B cell (primary cell): Measurements from ENCODE around the gene ESRRA. TPM values are rescaled to one million over a fixed set of nuclear protein-coding genes. Genes with fewer than 3 reads are reported as not detected.

Source experiments
- ATAC-seq: fragments of 200-7000 bp; cut with Tn5 transposase; one replicate; pipeline ENCODE4 v1.10.0; 2021; ENCODE audit warnings: low read depth, mild to moderate bottlenecking, moderate number of reproducible peaks, moderate library complexity
- CTCF ChIA-PET: fragments of 350-600 bp; sonication (Branson Sonifier 250); formaldehyde crosslinking; loops from one replicate; lab custom pipeline; 2021; ENCODE audit warnings: antibody characterized with exemption, inconsistent platforms; lab: Charles Lee
- POLR2A ChIA-PET: fragments of 350-600 bp; sonication (Branson Sonifier 250); formaldehyde crosslinking; loops from one replicate; lab custom pipeline; 2021; ENCODE audit warnings: antibody characterized with exemption; lab: Charles Lee
- DNase-seq: peaks from one replicate; pipeline ENCODE4 v3.0.0; 2013
- H2AFZ ChIP-seq: 2 replicates; pipeline ENCODE4 v1.6.1; 2012; ENCODE audit warnings: mild to moderate bottlenecking, low read depth, low read length; ENCODE audit not compliant: insufficient read depth, poor library complexity, severe bottlenecking
- H3K27ac ChIP-seq, 2 donors: 1 replicate in 1 of 2; 2 replicates in 1 of 2; pipeline ENCODE4 v1.5.1; 2012 to 2013; ENCODE audit warnings: low read length in 2 of 2, mild to moderate bottlenecking in 2 of 2, moderate library complexity in 1 of 2
- H3K27me3 ChIP-seq, 4 experiments: fragments of 200-600 bp in 1 of 4; sonication (generic) in 1 of 4; replicated peaks in 1 of 4; 1 replicate in 2 of 4; 2 replicates in 2 of 4; pipeline versions ENCODE4 v1.6.1 to v1.7.0; 2013 to 2016; ENCODE audit warnings: low read length in 3 of 4, mild to moderate bottlenecking in 2 of 4, mixed read lengths in 1 of 4, moderate library complexity in 1 of 4; ENCODE audit not compliant: insufficient read depth in 4 of 4, control insufficient read depth in 3 of 4; ENCODE audit errors: control extremely low read depth in 1 of 4
- H3K36me3 ChIP-seq, 2 experiments: replicated peaks in 1 of 2; 1 replicate in 1 of 2; 2 replicates in 1 of 2; pipeline versions ENCODE4 v1.6.1 to v1.7.1; 2013; ENCODE audit warnings: low read length in 1 of 2; ENCODE audit not compliant: insufficient read depth in 2 of 2, control insufficient read depth in 1 of 2; ENCODE audit errors: control extremely low read depth in 1 of 2, extremely low read depth in 1 of 2
- H3K4me1 ChIP-seq, 2 donors: fragments of 200-600 bp in 1 of 2; sonication (generic) in 1 of 2; 1 replicate in 1 of 2; 2 replicates in 1 of 2; pipeline versions ENCODE4 v1.5.1 to v1.6.1; 2013 to 2017; ENCODE audit warnings: low read length in 2 of 2; ENCODE audit not compliant: control insufficient read depth in 2 of 2, insufficient read depth in 2 of 2
- H3K4me2 ChIP-seq: replicated peaks from 2 replicates; pipeline ENCODE3; 2012; ENCODE audit warnings: mild to moderate bottlenecking, low read depth, low read length; ENCODE audit not compliant: poor library complexity, severe bottlenecking
- H3K4me3 ChIP-seq, 5 experiments: fragments of 200-600 bp in 1 of 5; sonication (generic) in 1 of 5; 1 replicate in 3 of 5; 2 replicates in 2 of 5; pipeline versions ENCODE4 v1.5.1 to v1.7.0; 2011 to 2016; ENCODE audit warnings: low read length in 4 of 5, mild to moderate bottlenecking in 4 of 5, low read depth in 2 of 5, control low read depth in 1 of 5, moderate library complexity in 1 of 5; ENCODE audit not compliant: insufficient read depth in 1 of 5; ENCODE audit errors: control extremely low read depth in 1 of 5, extremely low read depth in 1 of 5
- H3K79me2 ChIP-seq: fragments of 200-600 bp; sonication (generic); one replicate; pipeline ENCODE4 v1.6.0; 2016; ENCODE audit warnings: low read length; ENCODE audit not compliant: control insufficient read depth, insufficient read depth
- H3K9ac ChIP-seq: fragments of 200-600 bp; sonication (generic); 2 replicates; pipeline ENCODE4 v1.6.1; 2017; ENCODE audit warnings: mild to moderate bottlenecking, low read length, moderate library complexity
- H3K9me3 ChIP-seq, 3 donors: one replicate each; pipeline versions ENCODE4 v1.6.1 to v1.7.1; 2013; ENCODE audit warnings: low read length in 2 of 3; ENCODE audit not compliant: control insufficient read depth in 2 of 3, insufficient read depth in 1 of 3; ENCODE audit errors: control extremely low read depth in 1 of 3
- H4K20me1 ChIP-seq: 2 replicates; pipeline ENCODE4 v1.6.0; 2012; ENCODE audit warnings: mild to moderate bottlenecking, low read length; ENCODE audit not compliant: insufficient read depth, control insufficient read depth, poor library complexity, severe bottlenecking
- H3K27ac Mint-ChIP-seq: one replicate; pipeline ENCODE4 v1.8.0; 2021; ENCODE audit warnings: mixed read lengths
- H3K27me3 Mint-ChIP-seq: one replicate; pipeline ENCODE4 v1.8.0; 2021; ENCODE audit warnings: mixed read lengths
- H3K4me1 Mint-ChIP-seq: one replicate; pipeline ENCODE4 v1.8.0; 2021; ENCODE audit warnings: mixed read lengths
- H3K4me3 Mint-ChIP-seq: one replicate; pipeline ENCODE4 v1.8.0; 2021; ENCODE audit warnings: mixed read lengths
- H3K9me3 Mint-ChIP-seq: one replicate; pipeline ENCODE4 v1.8.0; 2022; ENCODE audit warnings: mixed read lengths; ENCODE audit not compliant: insufficient read depth
- CTCF ChIP-seq: fragments of 200-600 bp; IDR thresholded peaks from one replicate; pipeline ENCODE4 v1.8.0; 2022; ENCODE audit warnings: antibody characterized with exemption, mild to moderate bottlenecking
- EZH2 ChIP-seq: IDR thresholded peaks from 2 replicates; pipeline ENCODE4 v1.6.1; 2012; ENCODE audit warnings: borderline replicate concordance, low read depth, mild to moderate bottlenecking, moderate library complexity, low read length; ENCODE audit not compliant: insufficient read depth, poor library complexity, severe bottlenecking
- WGBS: methylation state at CpG from one replicate; pipeline ENCODE4 v1.1.5; 2013; ENCODE audit warnings: missing lambda C conversion rate; ENCODE audit not compliant: insufficient coverage; 5-methylcytosine and 5-hydroxymethylcytosine counted together
- intact Hi-C: fragments of 100-400 bp; cut with micrococcal nuclease; formaldehyde crosslinking; loops from one replicate; pipeline ENCODE4 v1.10.0; 2022
- polyA plus RNA-seq: library from polyadenylated mRNA; depleted of rRNA; stranded (reverse); fragments of >200 nt; gene quantifications from 2 replicates; pipeline ENCODE4 v1.2.3, GENCODE V29; 2012
- total RNA-seq, 2 donors: library from RNA; stranded (reverse); fragments of 120-200 nt in 1 of 2; gene quantifications; 1 replicate in 1 of 2; 2 replicates in 1 of 2; pipeline versions ENCODE4 v1.2.3 to v1.2.4, GENCODE V29; 2013 to 2022

The ESRRA gene
- total and polyA plus RNA-seq, 2 donors (not counting 1 experiment from before 2014, with no cell fraction given) = 16.3 to 39.6 TPM

DNA sequence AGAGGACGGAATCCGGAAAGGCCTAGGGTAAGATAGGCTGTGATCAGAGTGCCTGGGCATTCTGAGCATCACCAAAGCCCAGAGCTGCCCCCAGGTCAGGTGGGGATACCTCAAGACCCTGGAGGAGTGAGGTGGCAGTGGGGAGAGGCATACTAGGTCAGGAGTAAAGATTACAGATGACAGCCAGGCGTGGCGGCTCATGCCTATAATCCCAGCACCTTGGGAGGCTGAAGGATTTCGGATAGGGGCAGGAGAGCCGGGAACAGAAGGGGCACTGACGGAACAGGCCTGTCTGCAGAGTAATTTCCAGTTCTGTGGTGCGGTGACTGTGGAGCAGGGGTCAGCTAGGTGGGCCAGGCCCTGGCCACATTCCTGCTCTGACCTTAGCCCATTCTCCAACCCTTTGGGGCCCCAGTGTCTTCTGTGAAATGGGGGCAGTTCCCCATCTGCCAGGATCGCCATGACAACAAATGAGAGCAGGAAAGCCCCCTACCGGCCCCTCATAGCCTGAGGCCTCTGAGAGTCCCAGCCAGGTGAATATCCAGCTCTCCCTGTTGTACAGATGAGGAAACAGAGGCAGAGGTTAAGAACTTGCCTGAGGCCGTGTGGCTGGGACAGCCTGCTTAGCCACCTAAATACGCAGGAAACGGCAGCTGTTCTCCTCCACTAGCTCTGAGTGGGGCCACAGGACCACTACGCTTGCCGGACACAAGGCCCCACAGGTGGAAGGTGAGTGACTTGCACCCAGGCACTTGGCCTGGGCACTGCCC is 30.1 kb upstream of the ESRRA start:
- intact Hi-C loops = no loop called here
- no peaks in the 10 kb centered on the region for H3K9me3 ChIP-seq
- no peak overlapping the region for H3K4me3 ChIP-seq
- no peak for TF ChIP-seq EZH2
- TF ChIP-seq CTCF = no peak
- peaks cover 5 to 14% of the 10 kb centered on the region in 2 donors for H3K4me1 ChIP-seq
- H3K9me3 Mint-ChIP-seq = no peaks in the 10 kb centered on the region
- DNase-seq (no peak), ATAC-seq (no peak)
- peaks cover 7% of the 10 kb centered on the region for H3K4me1 Mint-ChIP-seq
- WGBS = 96% methylated on average over 12 of the region's 15 CpGs
- H3K4me3 Mint-ChIP-seq = no peak overlapping the region
- H4K20me1 ChIP-seq = no peaks in the 10 kb centered on the region
- H3K27ac Mint-ChIP-seq = no peak overlapping the region
- no peaks in the 10 kb centered on the region for H3K79me2 ChIP-seq
- CTCF ChIA-PET = interaction anchor here (1.0 to 2.1 kb wide), 3 partner anchors 9 to 71 kb away, joined by 3 to 8 read pairs (median 4); partner anchors contain the start of genes BAD and CATSPERZ
- no peak overlapping the region for H2AFZ ChIP-seq
- H3K36me3 ChIP-seq = peaks cover 0 to 13% of the 10 kb centered on the region in 2 experiments
- POLR2A ChIA-PET = interaction anchor here (0.7 to 1.2 kb wide), 2 partner anchors 10 to 207 kb away, joined by 3 to 4 read pairs; no protein-coding TSS in a partner anchor
- no peak overlapping the region for H3K4me2 ChIP-seq
- no peak overlapping the region for H3K9ac ChIP-seq
- H3K27me3 Mint-ChIP-seq = no peaks in the 10 kb centered on the region
- H3K27me3 ChIP-seq = no peaks in the 10 kb centered on the region
- H3K27ac ChIP-seq = no peak overlapping the region

DNA sequence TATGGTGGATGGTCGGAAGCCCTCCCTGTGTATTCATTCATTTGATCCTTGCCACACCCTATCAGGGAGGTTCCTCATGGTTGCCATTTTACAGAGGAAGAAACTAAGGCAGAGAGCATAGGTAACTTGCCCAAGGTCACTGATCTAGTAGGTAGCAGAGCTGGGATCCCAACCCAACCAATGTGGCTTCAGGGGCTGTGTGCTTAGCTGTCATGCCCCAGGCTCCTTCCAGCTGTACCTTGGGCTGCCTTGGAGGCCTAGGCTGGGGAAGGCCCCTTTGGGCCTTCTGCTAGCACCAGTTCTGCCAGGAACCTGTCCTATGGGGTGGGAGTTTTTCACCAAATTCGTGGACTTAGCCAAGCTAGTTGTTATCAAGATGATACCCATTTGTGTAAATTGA is 29.5 kb upstream of the ESRRA start:
- Histone ChIP-seq H2AFZ (no peak overlapping the region), H3K9me3 (no peaks in the 10 kb centered on the region), H3K4me1 (peaks cover 5 to 8% of the 10 kb centered on the region in 2 donors), H3K79me2 (no peaks in the 10 kb centered on the region), H3K27me3 (no peaks in the 10 kb centered on the region), H3K4me2 (no peak overlapping the region), H3K36me3 (peaks cover 0 to 13% of the 10 kb centered on the region in 2 experiments), H3K27ac (no peak overlapping the region), H3K9ac (no peak overlapping the region), H4K20me1 (no peaks in the 10 kb centered on the region), H3K4me3 (no peak overlapping the region)
- no peak overlapping the region for H3K4me3 Mint-ChIP-seq
- TF ChIP-seq EZH2 (no peak), CTCF (no peak)
- no peaks in the 10 kb centered on the region for H3K27me3 Mint-ChIP-seq
- H3K9me3 Mint-ChIP-seq = no peaks in the 10 kb centered on the region
- intact Hi-C loops = no loop called here
- H3K4me1 Mint-ChIP-seq = peaks cover 4% of the 10 kb centered on the region
- WGBS = 100% methylated on average over 1 of the region's 2 CpGs
- CTCF ChIA-PET = interaction anchor here (1.1 to 2.1 kb wide), 2 partner anchors 25 to 71 kb away, joined by 4 to 8 read pairs; partner anchors contain the start of gene CATSPERZ
- H3K27ac Mint-ChIP-seq = no peak overlapping the region
- no peak for DNase-seq
- ATAC-seq = no peak
- POLR2A ChIA-PET = interaction anchor here (1.2 kb wide), 1 partner anchor 9 kb away, joined by 3 read pairs; no protein-coding TSS in a partner anchor
